Measurements from ENCODE around the gene GJA3. TPM values are rescaled to one million over a fixed set of nuclear protein-coding genes. Genes with fewer than 3 reads are reported as not detected.

Gene GJA3
- total and polyA plus RNA-seq, 9 of the 15 experiments (the other 6 are each of a cell fraction or from before 2014, with no cell fraction given) = 0.03 to 0.13 (median 0.04) TPM; not detected in 4

DNA sequence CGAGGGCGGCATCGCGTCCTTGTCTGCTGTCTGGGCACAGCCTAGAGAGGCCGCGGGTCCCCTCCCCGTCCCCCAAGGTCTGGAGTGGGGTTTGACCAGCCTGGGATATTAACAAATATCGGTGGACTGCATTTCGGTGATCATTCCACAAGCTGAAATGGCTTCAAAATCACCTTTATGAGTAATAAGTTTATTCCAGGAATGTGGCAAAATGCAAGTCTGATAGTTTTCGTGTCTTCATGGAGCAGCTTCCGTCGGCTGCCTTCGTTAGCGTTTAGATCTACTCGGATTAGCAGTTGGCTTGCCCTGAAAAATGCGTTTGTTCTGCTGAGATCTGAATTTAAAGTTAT lies 1.1 kb upstream of the GJA3 start:
- 51% methylated on average over 7 of the region's 16 CpGs for WGBS (ENCODE audit: insufficient coverage, low coverage, missing lambda C conversion rate)
- CTCF ChIA-PET (ENCODE audit: low intra/inter-chr PET ratio) = interaction anchor here (2.7 kb wide), 1 partner anchor 72 kb away, joined by 23 read pairs; no protein-coding TSS in a partner anchor
- Histone ChIP-seq H3K4me1 (replicated peaks in 1 of 2; ENCODE audit: control insufficient read depth in 2 of 2, insufficient read depth in 2 of 2, low read length in 2 of 2) (peaks cover 0 to 13% of the 10 kb centered on the region in 2 experiments; a peak in 3 of 5 replicates), H3K79me2 (ENCODE audit: control insufficient read depth, insufficient read depth, low read length) (no peaks in the 10 kb centered on the region), H2AFZ (ENCODE audit: low read depth, low read length) (no peak overlapping the region), H3K36me3 (ENCODE audit: control insufficient read depth, insufficient read depth, low read length) (no peaks in the 10 kb centered on the region), H3K9ac (ENCODE audit: insufficient read depth in 1 of 2, low read depth in 2 of 2, low read length in 2 of 2) (no peak overlapping the region), H3K4me3 (no peak overlapping the region), H3K4me2 (ENCODE audit: insufficient read depth, low read length) (no peak overlapping the region), H3K27me3 (ENCODE audit: control insufficient read depth in 2 of 2, insufficient read depth in 2 of 2, low read length in 2 of 2) (peaks cover 7 to 11% of the 10 kb centered on the region in 2 experiments; a peak in 3 of 5 replicates), H3K9me1 (ENCODE audit: control insufficient read depth, insufficient read depth, low read length) (no peaks in the 10 kb centered on the region), H4K20me1 (replicated peaks; ENCODE audit: control insufficient read depth, insufficient read depth, low read length) (no peaks in the 10 kb centered on the region; the same call in 1 of the 2 replicates), H3K27ac (ENCODE audit: extremely low read depth, low read depth, low read length) (no peak overlapping the region), H3K9me3 (replicated peaks; ENCODE audit: control insufficient read depth, insufficient read depth, low read depth, low read length) (no peaks in the 10 kb centered on the region)
- FAIRE-seq (no peak), DNase-seq (ENCODE audit: extremely low read depth in 1 of 4, low spot score in 3 of 4) (no peak), ATAC-seq (no peak)
- BruUV-seq (replicated peaks) = no TSS peak
- POLR2A ChIA-PET = no interaction called here
- in situ Hi-C loops (cut with MboI) = loop anchor here (10.0 kb wide), 1 partner anchor 177 kb away; no protein-coding TSS in a partner anchor
- TF ChIP-seq, protein P1, sequence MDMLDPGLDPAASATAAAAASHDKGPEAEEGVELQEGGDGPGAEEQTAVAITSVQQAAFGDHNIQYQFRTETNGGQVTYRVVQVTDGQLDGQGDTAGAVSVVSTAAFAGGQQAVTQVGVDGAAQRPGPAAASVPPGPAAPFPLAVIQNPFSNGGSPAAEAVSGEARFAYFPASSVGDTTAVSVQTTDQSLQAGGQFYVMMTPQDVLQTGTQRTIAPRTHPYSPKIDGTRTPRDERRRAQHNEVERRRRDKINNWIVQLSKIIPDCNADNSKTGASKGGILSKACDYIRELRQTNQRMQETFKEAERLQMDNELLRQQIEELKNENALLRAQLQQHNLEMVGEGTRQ (CRISPR knock-in tag; IDR thresholded peaks at IDR 0.05) = no peak
- TF ChIP-seq, protein P2, sequence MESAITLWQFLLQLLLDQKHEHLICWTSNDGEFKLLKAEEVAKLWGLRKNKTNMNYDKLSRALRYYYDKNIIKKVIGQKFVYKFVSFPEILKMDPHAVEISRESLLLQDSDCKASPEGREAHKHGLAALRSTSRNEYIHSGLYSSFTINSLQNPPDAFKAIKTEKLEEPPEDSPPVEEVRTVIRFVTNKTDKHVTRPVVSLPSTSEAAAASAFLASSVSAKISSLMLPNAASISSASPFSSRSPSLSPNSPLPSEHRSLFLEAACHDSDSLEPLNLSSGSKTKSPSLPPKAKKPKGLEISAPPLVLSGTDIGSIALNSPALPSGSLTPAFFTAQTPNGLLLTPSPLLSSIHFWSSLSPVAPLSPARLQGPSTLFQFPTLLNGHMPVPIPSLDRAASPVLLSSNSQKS (CRISPR knock-in tag; IDR thresholded peaks at IDR 0.05) = no peak
- TF ChIP-seq SNRNP70 (optimal IDR thresholded peaks at IDR 0.05; ENCODE audit: low read depth, low read length) = no peak
- TF ChIP-seq ZNF263 (CRISPR knock-in tag; IDR thresholded peaks at IDR 0.05; ENCODE audit: borderline replicate concordance) = no peak
- no peak for TF ChIP-seq COPS2 (conservative IDR thresholded peaks at IDR 0.05)
- TF ChIP-seq ZNF134 (CRISPR knock-in tag; conservative IDR thresholded peaks at IDR 0.05) = no peak
- TF ChIP-seq ZNF24 (IDR thresholded peaks at IDR 0.05) = no peak
- TF ChIP-seq HNRNPH1 (optimal IDR thresholded peaks at IDR 0.05; ENCODE audit: low read depth, low read length) = no peak
- TF ChIP-seq DIDO1 (tag; IDR thresholded peaks at IDR 0.05; ENCODE audit: low read depth) = no peak
- no peak for TF ChIP-seq TRIM24 (IDR thresholded peaks at IDR 0.05)
- TF ChIP-seq, protein P3, sequence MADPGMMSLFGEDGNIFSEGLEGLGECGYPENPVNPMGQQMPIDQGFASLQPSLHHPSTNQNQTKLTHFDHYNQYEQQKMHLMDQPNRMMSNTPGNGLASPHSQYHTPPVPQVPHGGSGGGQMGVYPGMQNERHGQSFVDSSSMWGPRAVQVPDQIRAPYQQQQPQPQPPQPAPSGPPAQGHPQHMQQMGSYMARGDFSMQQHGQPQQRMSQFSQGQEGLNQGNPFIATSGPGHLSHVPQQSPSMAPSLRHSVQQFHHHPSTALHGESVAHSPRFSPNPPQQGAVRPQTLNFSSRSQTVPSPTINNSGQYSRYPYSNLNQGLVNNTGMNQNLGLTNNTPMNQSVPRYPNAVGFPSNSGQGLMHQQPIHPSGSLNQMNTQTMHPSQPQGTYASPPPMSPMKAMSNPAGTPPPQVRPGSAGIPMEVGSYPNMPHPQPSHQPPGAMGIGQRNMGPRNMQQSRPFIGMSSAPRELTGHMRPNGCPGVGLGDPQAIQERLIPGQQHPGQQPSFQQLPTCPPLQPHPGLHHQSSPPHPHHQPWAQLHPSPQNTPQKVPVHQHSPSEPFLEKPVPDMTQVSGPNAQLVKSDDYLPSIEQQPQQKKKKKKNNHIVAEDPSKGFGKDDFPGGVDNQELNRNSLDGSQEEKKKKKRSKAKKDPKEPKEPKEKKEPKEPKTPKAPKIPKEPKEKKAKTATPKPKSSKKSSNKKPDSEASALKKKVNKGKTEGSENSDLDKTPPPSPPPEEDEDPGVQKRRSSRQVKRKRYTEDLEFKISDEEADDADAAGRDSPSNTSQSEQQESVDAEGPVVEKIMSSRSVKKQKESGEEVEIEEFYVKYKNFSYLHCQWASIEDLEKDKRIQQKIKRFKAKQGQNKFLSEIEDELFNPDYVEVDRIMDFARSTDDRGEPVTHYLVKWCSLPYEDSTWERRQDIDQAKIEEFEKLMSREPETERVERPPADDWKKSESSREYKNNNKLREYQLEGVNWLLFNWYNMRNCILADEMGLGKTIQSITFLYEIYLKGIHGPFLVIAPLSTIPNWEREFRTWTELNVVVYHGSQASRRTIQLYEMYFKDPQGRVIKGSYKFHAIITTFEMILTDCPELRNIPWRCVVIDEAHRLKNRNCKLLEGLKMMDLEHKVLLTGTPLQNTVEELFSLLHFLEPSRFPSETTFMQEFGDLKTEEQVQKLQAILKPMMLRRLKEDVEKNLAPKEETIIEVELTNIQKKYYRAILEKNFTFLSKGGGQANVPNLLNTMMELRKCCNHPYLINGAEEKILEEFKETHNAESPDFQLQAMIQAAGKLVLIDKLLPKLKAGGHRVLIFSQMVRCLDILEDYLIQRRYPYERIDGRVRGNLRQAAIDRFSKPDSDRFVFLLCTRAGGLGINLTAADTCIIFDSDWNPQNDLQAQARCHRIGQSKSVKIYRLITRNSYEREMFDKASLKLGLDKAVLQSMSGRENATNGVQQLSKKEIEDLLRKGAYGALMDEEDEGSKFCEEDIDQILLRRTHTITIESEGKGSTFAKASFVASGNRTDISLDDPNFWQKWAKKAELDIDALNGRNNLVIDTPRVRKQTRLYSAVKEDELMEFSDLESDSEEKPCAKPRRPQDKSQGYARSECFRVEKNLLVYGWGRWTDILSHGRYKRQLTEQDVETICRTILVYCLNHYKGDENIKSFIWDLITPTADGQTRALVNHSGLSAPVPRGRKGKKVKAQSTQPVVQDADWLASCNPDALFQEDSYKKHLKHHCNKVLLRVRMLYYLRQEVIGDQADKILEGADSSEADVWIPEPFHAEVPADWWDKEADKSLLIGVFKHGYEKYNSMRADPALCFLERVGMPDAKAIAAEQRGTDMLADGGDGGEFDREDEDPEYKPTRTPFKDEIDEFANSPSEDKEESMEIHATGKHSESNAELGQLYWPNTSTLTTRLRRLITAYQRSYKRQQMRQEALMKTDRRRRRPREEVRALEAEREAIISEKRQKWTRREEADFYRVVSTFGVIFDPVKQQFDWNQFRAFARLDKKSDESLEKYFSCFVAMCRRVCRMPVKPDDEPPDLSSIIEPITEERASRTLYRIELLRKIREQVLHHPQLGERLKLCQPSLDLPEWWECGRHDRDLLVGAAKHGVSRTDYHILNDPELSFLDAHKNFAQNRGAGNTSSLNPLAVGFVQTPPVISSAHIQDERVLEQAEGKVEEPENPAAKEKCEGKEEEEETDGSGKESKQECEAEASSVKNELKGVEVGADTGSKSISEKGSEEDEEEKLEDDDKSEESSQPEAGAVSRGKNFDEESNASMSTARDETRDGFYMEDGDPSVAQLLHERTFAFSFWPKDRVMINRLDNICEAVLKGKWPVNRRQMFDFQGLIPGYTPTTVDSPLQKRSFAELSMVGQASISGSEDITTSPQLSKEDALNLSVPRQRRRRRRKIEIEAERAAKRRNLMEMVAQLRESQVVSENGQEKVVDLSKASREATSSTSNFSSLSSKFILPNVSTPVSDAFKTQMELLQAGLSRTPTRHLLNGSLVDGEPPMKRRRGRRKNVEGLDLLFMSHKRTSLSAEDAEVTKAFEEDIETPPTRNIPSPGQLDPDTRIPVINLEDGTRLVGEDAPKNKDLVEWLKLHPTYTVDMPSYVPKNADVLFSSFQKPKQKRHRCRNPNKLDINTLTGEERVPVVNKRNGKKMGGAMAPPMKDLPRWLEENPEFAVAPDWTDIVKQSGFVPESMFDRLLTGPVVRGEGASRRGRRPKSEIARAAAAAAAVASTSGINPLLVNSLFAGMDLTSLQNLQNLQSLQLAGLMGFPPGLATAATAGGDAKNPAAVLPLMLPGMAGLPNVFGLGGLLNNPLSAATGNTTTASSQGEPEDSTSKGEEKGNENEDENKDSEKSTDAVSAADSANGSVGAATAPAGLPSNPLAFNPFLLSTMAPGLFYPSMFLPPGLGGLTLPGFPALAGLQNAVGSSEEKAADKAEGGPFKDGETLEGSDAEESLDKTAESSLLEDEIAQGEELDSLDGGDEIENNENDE (IDR thresholded peaks at IDR 0.05; ENCODE audit: low read depth, low read length) = no peak
- intact Hi-C loops (cut with micrococcal nuclease) = loop anchor here (2.0 kb wide), 2 partner anchors 71 to 177 kb away; no protein-coding TSS in a partner anchor
